BLaER1 (cell line): ENCODE results near the gene TNKS2.

Experiments
- H3K27ac ChIP-seq: shearing (Covaris generic); formaldehyde crosslinking; 2 replicates; pipeline ENCODE4 v1.8.1; 2022
- H3K27me3 ChIP-seq: shearing (Covaris generic); formaldehyde crosslinking; 2 replicates; pipeline ENCODE4 v1.8.1; 2022
- H3K36me3 ChIP-seq: shearing (Covaris generic); formaldehyde crosslinking; 2 replicates; pipeline ENCODE4 v1.8.1; 2022
- H3K4me1 ChIP-seq: shearing (Covaris generic); formaldehyde crosslinking; 2 replicates; pipeline ENCODE4 v1.8.1; 2022
- H3K4me2 ChIP-seq: shearing (Covaris generic); formaldehyde crosslinking; 2 replicates; pipeline ENCODE4 v1.8.1; 2022
- H3K4me3 ChIP-seq: shearing (Covaris generic); formaldehyde crosslinking; 2 replicates; pipeline ENCODE4 v1.8.1; 2022
- H3K9ac ChIP-seq: shearing (Covaris generic); formaldehyde crosslinking; 2 replicates; pipeline ENCODE4 v1.8.1; 2022
- H3K9me3 ChIP-seq: shearing (Covaris generic); formaldehyde crosslinking; 2 replicates; pipeline ENCODE4 v1.8.1; 2022
- H4K20me1 ChIP-seq: shearing (Covaris generic); formaldehyde crosslinking; 2 replicates; pipeline ENCODE4 v1.8.1; 2022
- Cebpa-rat ChIP-seq: shearing (Covaris generic); IDR thresholded peaks from 2 replicates; pipeline ENCODE4 v1.8.1; 2022

The TNKS2 gene

DNA sequence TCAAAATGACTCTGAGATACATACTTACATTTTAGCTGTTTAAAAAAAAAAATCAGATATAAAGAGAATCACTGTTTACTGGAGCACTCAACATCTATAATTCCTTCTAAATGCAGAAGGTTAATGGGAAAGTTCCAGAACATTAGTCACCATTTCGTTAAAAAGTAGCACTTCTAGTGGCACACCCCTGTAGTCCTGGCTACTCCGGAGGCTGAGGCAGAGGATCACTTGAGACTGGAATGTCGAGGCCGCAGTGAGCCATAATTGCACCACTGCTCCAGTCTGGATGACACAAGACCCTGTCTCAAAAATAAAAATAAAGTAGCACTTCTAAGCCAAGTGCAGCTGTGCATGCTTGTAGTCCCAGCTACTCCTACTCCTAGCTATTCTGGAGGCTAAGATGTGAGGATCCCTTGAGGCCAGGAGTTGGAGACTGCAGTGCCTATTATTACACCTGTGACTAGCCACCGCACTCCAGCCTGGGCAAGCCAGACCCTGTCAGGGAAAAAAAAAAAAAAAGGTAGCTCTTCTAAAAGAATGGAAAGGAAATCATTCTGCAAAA is 108.9 kb downstream of the TNKS2 start:
- Histone ChIP-seq H3K4me1 (peaks cover 23% of the 10 kb centered on the region), H3K4me2 (peak overlapping the region; percentile 68), H3K4me3 (peak overlapping the region; percentile 92; the same call in 1 of the 2 replicates), H3K27me3 (no peaks in the 10 kb centered on the region), H3K9ac (no peak overlapping the region; the same call in 1 of the 2 replicates), H4K20me1 (no peaks in the 10 kb centered on the region), H3K27ac (no peak overlapping the region), H3K9me3 (no peaks in the 10 kb centered on the region), H3K36me3 (0 out of 2 replicates have a peak, but pooled peaks cover 4% of the 10 kb centered on the region)
- no peak for TF ChIP-seq Cebpa-rat

DNA sequence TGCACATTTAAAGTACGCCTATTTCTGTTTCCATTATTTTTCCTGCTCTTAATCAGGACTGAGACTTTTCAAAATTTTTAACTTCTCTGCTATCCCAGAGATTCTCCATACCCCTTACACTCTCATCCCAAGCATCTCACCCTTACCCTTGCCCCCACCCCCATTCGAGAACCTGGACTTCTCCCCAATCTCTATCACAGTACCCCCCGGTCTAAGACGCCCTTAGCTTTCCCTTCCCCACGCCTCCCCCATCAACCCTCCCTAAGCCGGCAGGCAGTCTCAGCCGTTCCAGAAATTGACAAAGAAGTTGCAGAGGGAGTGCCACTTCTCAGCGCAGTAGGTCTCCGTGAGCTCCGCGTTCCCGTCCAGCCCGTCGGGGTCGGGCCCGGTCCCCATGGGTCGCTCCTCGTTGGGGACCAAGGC is 109.7 kb downstream of the TNKS2 start:
- TF ChIP-seq Cebpa-rat, result no peak
- Histone ChIP-seq H3K27me3 (no peaks in the 10 kb centered on the region), H3K27ac (peak overlapping the region; percentile 85)

DNA sequence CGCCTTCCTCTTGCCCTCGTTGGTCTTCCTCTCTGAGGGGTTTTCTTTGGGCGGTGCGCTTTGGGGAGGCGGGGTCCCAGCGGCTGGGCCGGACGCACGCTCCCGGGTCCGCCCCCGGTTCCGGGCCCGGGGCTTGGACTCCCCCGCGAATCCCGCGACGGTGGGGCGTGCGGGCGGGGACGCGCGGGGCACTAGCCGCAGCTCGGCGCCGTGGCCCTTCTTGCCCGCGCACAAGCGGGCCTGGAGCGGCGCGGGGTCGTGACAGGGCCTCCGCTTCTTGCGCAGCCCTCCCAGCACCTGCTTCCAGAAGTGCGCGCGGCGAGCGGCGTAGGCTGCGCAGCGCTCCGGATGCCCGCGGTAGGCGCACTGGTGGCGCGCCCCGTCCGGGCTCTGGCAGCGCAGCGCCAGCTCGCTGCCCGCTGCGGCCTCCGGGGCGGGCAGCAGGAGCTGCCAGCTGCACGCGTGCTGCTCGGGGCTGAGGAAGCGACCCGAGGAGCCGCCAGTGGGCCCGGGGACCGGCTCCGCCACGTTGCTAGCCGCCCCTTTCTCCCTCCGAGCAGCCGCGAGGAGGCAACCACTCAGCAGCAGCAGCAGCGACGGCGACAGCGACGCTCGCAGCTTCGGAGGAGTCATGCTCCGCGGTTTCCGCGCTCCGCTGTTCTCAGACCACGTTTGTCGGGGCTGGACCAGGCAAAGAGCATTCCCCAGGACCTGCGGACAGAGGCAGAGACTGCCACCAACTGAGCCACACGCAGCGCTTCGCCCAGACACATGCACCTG is 110.3 kb downstream of the TNKS2 start:
- Histone ChIP-seq H3K4me3 (peak overlapping the region; percentile 92), H3K9me3 (no peaks in the 10 kb centered on the region), H4K20me1 (no peaks in the 10 kb centered on the region), H3K4me1 (peaks cover 23% of the 10 kb centered on the region), H3K27me3 (no peaks in the 10 kb centered on the region), H3K36me3 (0 out of 2 replicates have a peak, but pooled peaks cover 4% of the 10 kb centered on the region), H3K4me2 (peak overlapping the region; percentile 68), H3K27ac (peak overlapping the region; percentile 85), H3K9ac (peak overlapping the region; percentile 86)
- no peak for TF ChIP-seq Cebpa-rat

More for the DNA sequence above, 109.7 kb downstream of the TNKS2 start:
- Histone ChIP-seq H3K4me1 (peaks cover 23% of the 10 kb centered on the region), H3K36me3 (0 out of 2 replicates have a peak, but pooled peaks cover 4% of the 10 kb centered on the region), H4K20me1 (no peaks in the 10 kb centered on the region), H3K4me3 (peak overlapping the region; percentile 92), H3K9me3 (no peaks in the 10 kb centered on the region), H3K4me2 (peak overlapping the region; percentile 68), H3K9ac (peak overlapping the region; percentile 86)

DNA sequence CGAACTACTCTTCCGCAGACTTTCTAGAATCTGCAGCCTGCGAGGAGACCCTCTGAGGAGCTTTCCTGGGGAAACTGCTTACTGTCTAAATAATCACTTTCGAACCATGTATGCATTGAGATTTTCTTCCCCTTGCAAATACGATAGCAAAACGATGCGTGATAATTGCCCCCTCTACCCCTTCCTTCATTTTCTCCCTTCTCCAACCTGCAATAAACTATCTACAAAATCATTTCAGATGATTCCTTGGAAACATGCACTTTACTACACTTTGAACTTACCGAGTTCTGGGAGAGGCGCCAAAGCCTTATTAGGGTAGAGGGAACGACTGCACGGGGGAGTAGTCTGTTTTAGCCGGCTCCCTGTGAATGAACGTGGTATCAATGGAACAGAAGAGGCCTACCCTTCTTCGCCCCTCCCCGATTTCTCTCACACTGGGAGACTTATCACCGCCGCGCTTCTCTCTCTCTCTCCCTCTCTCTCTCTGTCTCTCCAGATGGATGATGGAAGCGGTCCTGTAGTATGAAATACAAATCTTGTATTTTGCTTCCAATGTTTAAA is 111.0 kb downstream of the TNKS2 start, which contains the start of gene FGFBP3:
Gene FGFBP3 (minus strand): TSS at position 370 of the 561 bp plus-strand sequence. CDS start 517 bp downstream, outside the sequence.
- no peak for TF ChIP-seq Cebpa-rat
- no peaks in the 10 kb centered on the region for H3K27me3 ChIP-seq
- no peaks in the 10 kb centered on the region for H4K20me1 ChIP-seq
- H3K4me1 ChIP-seq, result peaks cover 23% of the 10 kb centered on the region
- 0 out of 2 replicates have a peak, but pooled peaks cover 4% of the 10 kb centered on the region for H3K36me3 ChIP-seq
- H3K4me2 ChIP-seq, result peak within 1 kb of the TSS; percentile 68
- H3K27ac ChIP-seq, result peak within 1 kb of the TSS; percentile 85
- peak within 1 kb of the TSS; percentile 86 for H3K9ac ChIP-seq
- H3K4me3 ChIP-seq, result peak within 1 kb of the TSS; percentile 92
- H3K9me3 ChIP-seq, result no peaks in the 10 kb centered on the region

DNA sequence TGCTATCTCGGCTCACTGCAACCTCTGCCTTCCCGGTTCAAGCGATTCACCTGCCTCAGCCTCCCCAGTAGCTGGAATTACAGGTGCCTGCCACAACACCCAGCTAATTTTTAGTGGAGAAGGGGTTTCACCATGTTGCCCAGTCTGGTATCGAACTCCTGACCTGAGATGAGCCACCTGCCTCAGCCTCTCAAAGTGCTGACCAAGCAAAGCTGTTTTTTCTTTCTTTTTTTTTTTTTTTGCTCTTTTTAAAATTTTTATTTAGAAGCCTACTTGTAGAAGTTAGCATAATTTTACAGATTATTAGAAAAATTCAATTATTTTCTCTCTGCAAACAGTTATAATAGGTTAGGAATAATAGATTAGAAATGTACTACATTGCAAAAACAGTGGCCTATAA is 112.2 kb downstream of the TNKS2 start:
- Histone ChIP-seq H3K9me3 (no peaks in the 10 kb centered on the region), H3K4me2 (peak overlapping the region; percentile 68; the same call in 1 of the 2 replicates), H3K27ac (no peak overlapping the region), H3K4me1 (peaks cover 23% of the 10 kb centered on the region), H3K36me3 (0 out of 2 replicates have a peak, but pooled peaks cover 4% of the 10 kb centered on the region), H3K4me3 (no peak overlapping the region), H3K9ac (no peak overlapping the region), H3K27me3 (no peaks in the 10 kb centered on the region), H4K20me1 (no peaks in the 10 kb centered on the region)
- no peak for TF ChIP-seq Cebpa-rat
